GM19238 (cell line): ENCODE measurements around the gene CABLES1.
A peak's percentile ranks its signal among the peaks of the same experiment; 100 is the strongest.

ENCODE experiments used
- DNase-seq: peaks from one replicate; pipeline ENCODE4 v3.0.0; 2011; ENCODE audit warnings: low spot score; ENCODE audit not compliant: insufficient read length

CABLES1 gene

GRCh38 chr18:23191232-23191631 is 55.9 kb downstream of the CABLES1 start:
- no peak for DNase-seq

GRCh38 chr18:23193742-23194141 is 58.5 kb downstream of the CABLES1 start:
- DNase-seq: no peak

GRCh38 chr18:23194155-23194996 is 59.1 kb downstream of the CABLES1 start:
- DNase-seq: no peak

GRCh38 chr18:23194997-23195957 is 60.0 kb downstream of the CABLES1 start:
- DNase-seq: no peak

GRCh38 chr18:23196119-23197007 is 61.1 kb downstream of the CABLES1 start:
- no peak for DNase-seq

- no peak for DNase-seq
Observed at GRCh38 chr18:23198217-23198845, 63.0 kb downstream of the CABLES1 start.

- no peak for DNase-seq
Observed at GRCh38 chr18:23200756-23201155, 65.5 kb downstream of the CABLES1 start.

GRCh38 chr18:23201741-23202140 is 66.5 kb downstream of the CABLES1 start:
- no peak for DNase-seq

GRCh38 chr18:23203891-23204432 is 68.7 kb downstream of the CABLES1 start:
- no peak for DNase-seq

GRCh38 chr18:23204589-23205235 is 69.4 kb downstream of the CABLES1 start:
- no peak for DNase-seq

GRCh38 chr18:23205980-23206379 is 70.7 kb downstream of the CABLES1 start:
- DNase-seq: no peak

GRCh38 chr18:23207191-23207955 is 72.1 kb downstream of the CABLES1 start:
- DNase-seq: peak; percentile 31

- DNase-seq: no peak
Observed at GRCh38 chr18:23207994-23208393, 72.7 kb downstream of the CABLES1 start.

- DNase-seq: no peak
Observed at GRCh38 chr18:23208600-23208999, 73.3 kb downstream of the CABLES1 start.

- DNase-seq: no peak
Observed at GRCh38 chr18:23209031-23209430, 73.7 kb downstream of the CABLES1 start.

- no peak for DNase-seq
Observed at GRCh38 chr18:23209796-23210195, 74.5 kb downstream of the CABLES1 start.

- no peak for DNase-seq
Observed at GRCh38 chr18:23210526-23210925, 75.2 kb downstream of the CABLES1 start.

GRCh38 chr18:23211146-23211545 is 75.9 kb downstream of the CABLES1 start:
- no peak for DNase-seq

- no peak for DNase-seq
Observed at GRCh38 chr18:23212161-23212560, 76.9 kb downstream of the CABLES1 start.
